ENCODE data around the gene ORAI2.
"Not testable (repeated sequence)": the region's sequence is repeated elsewhere in the genome, so short reads cannot be mapped to it uniquely, and the experiment has no call there.

Gene ORAI2

GRCh38 chr7:102453319-102453718 lies 19.9 kb downstream of the ORAI2 start:
- Histone ChIP-seq H3K27ac (ENCODE audit: low read depth, low read length) (no peak overlapping the region), H3K4me1 (ENCODE audit: control insufficient read depth in 1 of 2, insufficient read depth in 2 of 2, low read length in 2 of 2) (no peaks in the 10 kb centered on the region), H3K4me3 (ENCODE audit: low read depth in 1 of 2, low read length in 2 of 2) (no peak overlapping the region), H3K36me3 (ENCODE audit: control insufficient read depth in 1 of 2, insufficient read depth in 2 of 2, low read length in 2 of 2) (peaks cover 4 to 21% of the 10 kb centered on the region in 2 donors), H3K9ac (ENCODE audit: low read depth in 1 of 2, low read length in 2 of 2) (no peak overlapping the region), H3K27me3 (ENCODE audit: control insufficient read depth in 1 of 2, insufficient read depth in 2 of 2, low read length in 2 of 2) (no peaks in the 10 kb centered on the region), H3K9me3 (ENCODE audit: control insufficient read depth in 1 of 2, low read length in 2 of 2) (no peaks in the 10 kb centered on the region)

GRCh38 chr7:102454468-102454867 lies 21.1 kb downstream of the ORAI2 start:
- Histone ChIP-seq H3K36me3 (ENCODE audit: control insufficient read depth in 1 of 2, insufficient read depth in 2 of 2, low read length in 2 of 2) (peaks cover 4 to 26% of the 10 kb centered on the region in 2 donors), H3K27ac (ENCODE audit: low read depth, low read length) (no peak overlapping the region), H3K27me3 (ENCODE audit: control insufficient read depth in 1 of 2, insufficient read depth in 2 of 2, low read length in 2 of 2) (no peaks in the 10 kb centered on the region), H3K4me3 (ENCODE audit: low read depth in 1 of 2, low read length in 2 of 2) (no peak overlapping the region), H3K4me1 (ENCODE audit: control insufficient read depth in 1 of 2, insufficient read depth in 2 of 2, low read length in 2 of 2) (no peaks in the 10 kb centered on the region), H3K9ac (ENCODE audit: low read depth in 1 of 2, low read length in 2 of 2) (no peak overlapping the region), H3K9me3 (ENCODE audit: control insufficient read depth in 1 of 2, low read length in 2 of 2) (no peaks in the 10 kb centered on the region)

GRCh38 chr7:102454932-102455331 lies 21.6 kb downstream of the ORAI2 start:
- not testable (repeated sequence) for H3K9ac ChIP-seq (ENCODE audit: low read depth in 1 of 2, low read length in 2 of 2); H3K9me3 ChIP-seq (ENCODE audit: control insufficient read depth in 1 of 2, low read length in 2 of 2); H3K4me3 ChIP-seq (ENCODE audit: low read depth in 1 of 2, low read length in 2 of 2); H3K27ac ChIP-seq (ENCODE audit: low read depth, low read length); H3K27me3 ChIP-seq (ENCODE audit: control insufficient read depth in 1 of 2, insufficient read depth in 2 of 2, low read length in 2 of 2); H3K4me1 ChIP-seq (ENCODE audit: control insufficient read depth in 1 of 2, insufficient read depth in 2 of 2, low read length in 2 of 2)
- peaks cover 4 to 27% of the 10 kb centered on the region in 2 donors for H3K36me3 ChIP-seq (ENCODE audit: control insufficient read depth in 1 of 2, insufficient read depth in 2 of 2, low read length in 2 of 2)

- no peak overlapping the region for H3K4me3 ChIP-seq (ENCODE audit: low read depth in 1 of 2, low read length in 2 of 2)
- H3K36me3 ChIP-seq (ENCODE audit: control insufficient read depth in 1 of 2, insufficient read depth in 2 of 2, low read length in 2 of 2) = peaks cover 4 to 27% of the 10 kb centered on the region in 2 donors
- H3K9me3 ChIP-seq (ENCODE audit: control insufficient read depth in 1 of 2, low read length in 2 of 2) = no peaks in the 10 kb centered on the region
- H3K9ac ChIP-seq (ENCODE audit: low read depth in 1 of 2, low read length in 2 of 2) = no peak overlapping the region
- no peaks in the 10 kb centered on the region for H3K4me1 ChIP-seq (ENCODE audit: control insufficient read depth in 1 of 2, insufficient read depth in 2 of 2, low read length in 2 of 2)
- no peaks in the 10 kb centered on the region for H3K27me3 ChIP-seq (ENCODE audit: control insufficient read depth in 1 of 2, insufficient read depth in 2 of 2, low read length in 2 of 2)
- no peak overlapping the region for H3K27ac ChIP-seq (ENCODE audit: low read depth, low read length)
These were observed 22.2 kb downstream of the ORAI2 start for GRCh38 chr7:102455596-102455995.

GRCh38 chr7:102456327-102456726 lies 23.0 kb downstream of the ORAI2 start:
- H3K4me1 ChIP-seq (ENCODE audit: control insufficient read depth in 1 of 2, insufficient read depth in 2 of 2, low read length in 2 of 2) = no peaks in the 10 kb centered on the region
- no peaks in the 10 kb centered on the region for H3K27me3 ChIP-seq (ENCODE audit: control insufficient read depth in 1 of 2, insufficient read depth in 2 of 2, low read length in 2 of 2)
- no peak overlapping the region for H3K4me3 ChIP-seq (ENCODE audit: low read depth in 1 of 2, low read length in 2 of 2)
- no peak overlapping the region for H3K9ac ChIP-seq (ENCODE audit: low read depth in 1 of 2, low read length in 2 of 2)
- no peak overlapping the region for H3K27ac ChIP-seq (ENCODE audit: low read depth, low read length)
- H3K9me3 ChIP-seq (ENCODE audit: control insufficient read depth in 1 of 2, low read length in 2 of 2) = no peaks in the 10 kb centered on the region
- peaks cover 4 to 27% of the 10 kb centered on the region in 2 donors for H3K36me3 ChIP-seq (ENCODE audit: control insufficient read depth in 1 of 2, insufficient read depth in 2 of 2, low read length in 2 of 2)

GRCh38 chr7:102457352-102457924 lies 24.1 kb downstream of the ORAI2 start:
- H3K9ac ChIP-seq (ENCODE audit: low read depth in 1 of 2, low read length in 2 of 2) = no peak overlapping the region
- H3K27me3 ChIP-seq (ENCODE audit: control insufficient read depth in 1 of 2, insufficient read depth in 2 of 2, low read length in 2 of 2) = no peaks in the 10 kb centered on the region
- H3K9me3 ChIP-seq (ENCODE audit: control insufficient read depth in 1 of 2, low read length in 2 of 2) = no peaks in the 10 kb centered on the region
- H3K27ac ChIP-seq (ENCODE audit: low read depth, low read length) = no peak overlapping the region
- H3K4me1 ChIP-seq (ENCODE audit: control insufficient read depth in 1 of 2, insufficient read depth in 2 of 2, low read length in 2 of 2) = no peaks in the 10 kb centered on the region
- peaks cover 4 to 27% of the 10 kb centered on the region in 2 donors for H3K36me3 ChIP-seq (ENCODE audit: control insufficient read depth in 1 of 2, insufficient read depth in 2 of 2, low read length in 2 of 2)
- no peak overlapping the region for H3K4me3 ChIP-seq (ENCODE audit: low read depth in 1 of 2, low read length in 2 of 2)

GRCh38 chr7:102459221-102459844 lies 26.0 kb downstream of the ORAI2 start:
- Histone ChIP-seq H3K27me3 (ENCODE audit: control insufficient read depth in 1 of 2, insufficient read depth in 2 of 2, low read length in 2 of 2) (no peaks in the 10 kb centered on the region), H3K4me3 (ENCODE audit: low read depth in 1 of 2, low read length in 2 of 2) (no peak overlapping the region), H3K4me1 (ENCODE audit: control insufficient read depth in 1 of 2, insufficient read depth in 2 of 2, low read length in 2 of 2) (peaks cover 4 to 9% of the 10 kb centered on the region in 2 donors), H3K36me3 (ENCODE audit: control insufficient read depth in 1 of 2, insufficient read depth in 2 of 2, low read length in 2 of 2) (peaks cover 4 to 27% of the 10 kb centered on the region in 2 donors), H3K9ac (ENCODE audit: low read depth in 1 of 2, low read length in 2 of 2) (no peak overlapping the region), H3K27ac (ENCODE audit: low read depth, low read length) (no peak overlapping the region), H3K9me3 (ENCODE audit: control insufficient read depth in 1 of 2, low read length in 2 of 2) (no peaks in the 10 kb centered on the region)

- Histone ChIP-seq H3K27me3 (ENCODE audit: control insufficient read depth in 1 of 2, insufficient read depth in 2 of 2, low read length in 2 of 2) (no peaks in the 10 kb centered on the region), H3K36me3 (ENCODE audit: control insufficient read depth in 1 of 2, insufficient read depth in 2 of 2, low read length in 2 of 2) (peaks cover 4 to 27% of the 10 kb centered on the region in 2 donors), H3K4me1 (ENCODE audit: control insufficient read depth in 1 of 2, insufficient read depth in 2 of 2, low read length in 2 of 2) (peaks cover 4 to 9% of the 10 kb centered on the region in 2 donors), H3K9ac (ENCODE audit: low read depth in 1 of 2, low read length in 2 of 2) (no peak overlapping the region), H3K4me3 (ENCODE audit: low read depth in 1 of 2, low read length in 2 of 2) (no peak overlapping the region), H3K27ac (ENCODE audit: low read depth, low read length) (no peak overlapping the region), H3K9me3 (ENCODE audit: control insufficient read depth in 1 of 2, low read length in 2 of 2) (no peaks in the 10 kb centered on the region)
These were observed 27.1 kb downstream of the ORAI2 start for GRCh38 chr7:102460467-102460866.

GRCh38 chr7:102463841-102464576 lies 30.6 kb downstream of the ORAI2 start:
- no peaks in the 10 kb centered on the region for H3K9me3 ChIP-seq (ENCODE audit: control insufficient read depth in 1 of 2, low read length in 2 of 2)
- H3K36me3 ChIP-seq (ENCODE audit: control insufficient read depth in 1 of 2, insufficient read depth in 2 of 2, low read length in 2 of 2) = peaks cover 0 to 9% of the 10 kb centered on the region in 2 donors
- peak overlapping the region; percentile 85 to 99 for H3K9ac ChIP-seq (ENCODE audit: low read depth in 1 of 2, low read length in 2 of 2)
- no peaks in the 10 kb centered on the region for H3K27me3 ChIP-seq (ENCODE audit: control insufficient read depth in 1 of 2, insufficient read depth in 2 of 2, low read length in 2 of 2)
- H3K4me3 ChIP-seq (ENCODE audit: low read depth in 1 of 2, low read length in 2 of 2) = peak overlapping the region; percentile 98 to 100
- peak overlapping the region; percentile 17 for H3K27ac ChIP-seq (ENCODE audit: low read depth, low read length)
- H3K4me1 ChIP-seq (ENCODE audit: control insufficient read depth in 1 of 2, insufficient read depth in 2 of 2, low read length in 2 of 2) = peaks cover 10 to 16% of the 10 kb centered on the region in 2 donors

GRCh38 chr7:102464577-102465280 lies 31.4 kb downstream of the ORAI2 start, which contains the start of the genes ALKBH4 and LRWD1:
ALKBH4 (minus strand) TSS chr7:102464863; CDS start chr7:102464836, 27 bp downstream.
LRWD1 (plus strand) TSS chr7:102464984; CDS start chr7:102465081, 97 bp downstream.
- peak within 1 kb of the TSS; percentile 17 for H3K27ac ChIP-seq (ENCODE audit: low read depth, low read length)
- H3K4me1 ChIP-seq (ENCODE audit: control insufficient read depth in 1 of 2, insufficient read depth in 2 of 2, low read length in 2 of 2) = peaks cover 13 to 19% of the 10 kb centered on the region in 2 donors
- H3K9ac ChIP-seq (ENCODE audit: low read depth in 1 of 2, low read length in 2 of 2) = peak within 1 kb of the TSS; percentile 85 to 99
- peak within 1 kb of the TSS; percentile 98 to 100 for H3K4me3 ChIP-seq (ENCODE audit: low read depth in 1 of 2, low read length in 2 of 2)
- no peaks in the 10 kb centered on the region for H3K27me3 ChIP-seq (ENCODE audit: control insufficient read depth in 1 of 2, insufficient read depth in 2 of 2, low read length in 2 of 2)
- H3K9me3 ChIP-seq (ENCODE audit: control insufficient read depth in 1 of 2, low read length in 2 of 2) = no peaks in the 10 kb centered on the region
- H3K36me3 ChIP-seq (ENCODE audit: control insufficient read depth in 1 of 2, insufficient read depth in 2 of 2, low read length in 2 of 2) = peaks cover 0 to 3% of the 10 kb centered on the region in 2 donors
